ENCODE data around the gene CPO. TPM values are rescaled to one million over a fixed set of nuclear protein-coding genes. Genes with fewer than 3 reads are reported as not detected.
"Not testable (repeated sequence)": the region's sequence is repeated elsewhere in the genome, so short reads cannot be mapped to it uniquely, and the experiment has no call there.

CPO gene
- total and polyA plus RNA-seq, 7 donors: 0.34 to 0.91 (median 0.50) TPM

- intact Hi-C loops (cut with DNase I): no loop called here
- H3K4me1 ChIP-seq: no peaks in the 10 kb centered on the region
- TF ChIP-seq CTCF (IDR thresholded peaks at IDR 0.05): no peak
- DNase-seq: no peak
- H3K27ac ChIP-seq: no peak overlapping the region
- H3K9me3 ChIP-seq: peaks cover 17% of the 10 kb centered on the region
- 56 to 60% (median 57%) methylated on average over 2 of the region's 2 CpGs for WGBS, 3 donors
- H3K27me3 ChIP-seq (ENCODE audit: insufficient read depth in 3 of 3, low read length in 2 of 3): no peaks in the 10 kb centered on the region
- H3K4me3 ChIP-seq: no peak overlapping the region
- no peak for ATAC-seq
- no peaks in the 10 kb centered on the region for H3K36me3 ChIP-seq (ENCODE audit: insufficient read depth in 1 of 2, low read depth in 1 of 2)
Observed at GRCh38 chr2:206942592-206943478, 3.5 kb downstream of the CPO start.

GRCh38 chr2:206953404-206953803, 14.1 kb downstream of the CPO start:
- H3K36me3 ChIP-seq (ENCODE audit: insufficient read depth in 1 of 2, low read depth in 1 of 2); H3K4me1 ChIP-seq; H3K27ac ChIP-seq; H3K4me3 ChIP-seq; DNase-seq; ATAC-seq; H3K9me3 ChIP-seq; H3K27me3 ChIP-seq (ENCODE audit: insufficient read depth in 3 of 3, low read length in 2 of 3): not testable (repeated sequence)
- 95 to 98% (median 97%) methylated on average over 2 of the region's 2 CpGs for WGBS, 3 donors
- intact Hi-C loops (cut with DNase I): loop anchor here in 1 of 2 donors (10.0 kb wide), 1 partner anchor 129 kb away; no protein-coding TSS in a partner anchor

- H3K27me3 ChIP-seq (ENCODE audit: insufficient read depth in 3 of 3, low read length in 2 of 3): no peaks in the 10 kb centered on the region
- H3K36me3 ChIP-seq (ENCODE audit: insufficient read depth in 1 of 2, low read depth in 1 of 2): peaks cover 0 to 7% of the 10 kb centered on the region in 2 donors
- no peak for DNase-seq
- TF ChIP-seq CTCF (IDR thresholded peaks at IDR 0.05): no peak
- no peaks in the 10 kb centered on the region for H3K9me3 ChIP-seq
- intact Hi-C loops (cut with DNase I): loop anchor here in 1 of 2 donors (10.0 kb wide), 1 partner anchor 130 kb away; no protein-coding TSS in a partner anchor
- no peak overlapping the region for H3K27ac ChIP-seq
- no peak overlapping the region for H3K4me3 ChIP-seq
- no peak for ATAC-seq
- H3K4me1 ChIP-seq: no peaks in the 10 kb centered on the region
Observed at GRCh38 chr2:206955253-206955652, 15.9 kb downstream of the CPO start.

GRCh38 chr2:206958261-206958660, 18.9 kb downstream of the CPO start:
- intact Hi-C loops (cut with DNase I): loop anchor here in 1 of 2 donors (10.0 kb wide), 1 partner anchor 133 kb away; no protein-coding TSS in a partner anchor

More at GRCh38 chr2:206958261-206958660, 18.9 kb downstream of the CPO start:
- ATAC-seq (no peak), DNase-seq (no peak)
- no peak overlapping the region for H3K27ac ChIP-seq
- peaks cover 0 to 7% of the 10 kb centered on the region in 2 donors for H3K36me3 ChIP-seq (ENCODE audit: insufficient read depth in 1 of 2, low read depth in 1 of 2)
- H3K27me3 ChIP-seq (ENCODE audit: insufficient read depth in 3 of 3, low read length in 2 of 3): no peaks in the 10 kb centered on the region
- no peaks in the 10 kb centered on the region for H3K4me1 ChIP-seq
- 55 to 60% (median 58%) methylated on average over 3 of the region's 3 CpGs for WGBS, 3 donors
- no peaks in the 10 kb centered on the region for H3K9me3 ChIP-seq
- no peak overlapping the region for H3K4me3 ChIP-seq
- no peak for TF ChIP-seq CTCF (IDR thresholded peaks at IDR 0.05)

All from psoas muscle (tissue), 8 donors.